Astrocyte of the spinal cord (primary cell): Measurements from ENCODE around the gene C3.
"Not testable (repeated sequence)": the region's sequence is repeated elsewhere in the genome, so short reads cannot be mapped to it uniquely, and the experiment has no call there.

Experiments used
- DNase-seq: peaks from one replicate; pipeline ENCODE4 v3.0.0; 2011; ENCODE audit warnings: low read depth, low spot score
- H3K4me3 ChIP-seq: 2 replicates; pipeline ENCODE4 v1.5.1; 2011; ENCODE audit warnings: low read depth, mild to moderate bottlenecking, low read length, moderate library complexity
- CTCF ChIP-seq: IDR thresholded peaks from 2 replicates; pipeline ENCODE4 v1.5.1; 2012; ENCODE audit warnings: low read depth, mild to moderate bottlenecking, low read length, inconsistent platforms
- in situ Hi-C: cut with HindIII; loops from 2 replicates; pipeline ENCODE4 v1.10.0; 2017; ENCODE audit warnings: low sequenced_read_pairs

C3 gene

GRCh38 chr19:6712692-6713670 is 7.5 kb downstream of the C3 start:
- in situ Hi-C loops = no loop called here

GRCh38 chr19:6712231-6712630 is 8.2 kb downstream of the C3 start:
- no peak for TF ChIP-seq CTCF
- no peak overlapping the region for H3K4me3 ChIP-seq
- DNase-seq = no peak
- in situ Hi-C loops = no loop called here

More at GRCh38 chr19:6712692-6713670, 7.5 kb downstream of the C3 start:
- H3K4me3 ChIP-seq = no peak overlapping the region
- no peak for TF ChIP-seq CTCF
- no peak for DNase-seq

DNA sequence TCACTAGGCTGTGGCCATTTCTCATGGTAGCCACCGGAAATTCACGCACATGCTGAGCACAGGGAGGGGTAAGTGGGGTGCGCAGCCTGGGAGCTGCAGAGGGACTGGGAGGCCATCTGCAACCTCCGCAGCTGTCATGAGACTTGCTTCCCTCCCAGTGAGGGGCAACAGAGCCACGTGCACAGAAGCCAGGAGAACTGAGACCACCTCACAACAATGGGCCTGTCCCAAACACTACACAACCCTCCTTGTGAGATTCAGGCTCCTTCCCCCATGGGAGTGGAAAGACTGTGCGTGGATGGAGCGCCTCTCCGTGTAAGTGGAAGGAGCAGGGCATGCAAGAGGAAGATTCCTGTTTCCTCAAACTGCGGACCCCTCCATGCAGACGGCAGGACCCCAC is 8.8 kb downstream of the C3 start:
- no peak for TF ChIP-seq CTCF
- in situ Hi-C loops = no loop called here
- no peak overlapping the region for H3K4me3 ChIP-seq
- DNase-seq = no peak

- TF ChIP-seq CTCF = no peak
- in situ Hi-C loops = no loop called here
- DNase-seq = no peak
- no peak overlapping the region for H3K4me3 ChIP-seq
Measured at GRCh38 chr19:6711078-6711361, 9.4 kb downstream of the C3 start.

DNA sequence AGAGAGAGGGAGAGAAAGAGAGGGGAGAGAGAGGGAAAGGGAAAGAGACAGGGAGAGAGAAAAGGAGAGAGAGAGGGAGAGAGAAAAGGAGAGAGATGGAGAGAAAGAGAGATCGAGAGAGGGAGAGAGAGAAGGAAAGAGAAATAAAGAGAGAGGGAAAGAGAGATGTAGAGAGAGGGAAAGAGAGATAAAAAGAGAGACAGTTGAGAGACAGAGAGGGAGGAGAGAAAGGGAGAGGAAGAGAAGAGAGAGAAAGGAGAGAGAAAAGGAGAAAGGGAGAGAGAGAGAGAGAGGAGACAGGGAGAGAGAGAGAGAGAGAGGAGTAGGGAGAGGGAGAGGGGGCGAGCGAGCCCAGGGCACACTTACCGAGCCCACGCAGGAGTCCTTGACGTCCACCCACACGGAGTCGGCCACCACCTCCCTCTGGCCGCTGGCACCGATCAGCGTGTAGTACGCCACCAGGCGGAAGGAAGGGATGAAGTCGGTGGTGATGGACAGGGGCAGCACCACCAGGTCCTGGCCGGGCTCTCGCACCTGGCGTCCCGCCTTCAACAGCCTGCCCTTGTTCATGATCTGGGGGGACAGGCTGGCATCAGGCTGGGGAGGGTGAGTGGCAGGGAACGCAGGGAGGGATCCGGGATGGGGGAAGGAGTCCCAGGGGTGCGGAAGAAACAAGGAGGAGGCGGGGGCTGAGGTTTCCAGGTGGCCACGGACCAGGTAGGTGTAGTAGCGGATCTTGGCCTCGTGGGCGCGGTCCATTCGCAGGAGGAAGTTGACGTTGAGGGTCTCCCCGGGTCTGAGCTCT is 10.0 kb downstream of the C3 start:
- in situ Hi-C loops = no loop called here
- H3K4me3 ChIP-seq = no peak overlapping the region
- DNase-seq = no peak
- TF ChIP-seq CTCF = no peak

GRCh38 chr19:6709549-6709948 is 10.9 kb downstream of the C3 start:
- in situ Hi-C loops = no loop called here
- TF ChIP-seq CTCF = no peak
- no peak for DNase-seq
- no peak overlapping the region for H3K4me3 ChIP-seq

- H3K4me3 ChIP-seq, DNase-seq, in situ Hi-C loops: not testable (repeated sequence)
Measured at GRCh38 chr19:6708913-6709312, 11.5 kb downstream of the C3 start.
